GM12865 (cell line): ENCODE measurements around the gene CD300H.

ENCODE experiments used
- DNase-seq: peaks from one replicate; pipeline ENCODE4 v3.0.0; 2010; ENCODE audit warnings: low read depth
- H3K4me3 ChIP-seq: 2 replicates; pipeline ENCODE4 v1.5.1; 2011; ENCODE audit warnings: mild to moderate bottlenecking, low read depth, low read length, control low read depth
- CTCF ChIP-seq: IDR thresholded peaks from 2 replicates; pipeline ENCODE4 v1.5.1; 2011; ENCODE audit warnings: low read length, control low read depth, low read depth, inconsistent platforms; ENCODE audit not compliant: insufficient read depth; ENCODE audit errors: missing control alignments

The CD300H gene

GRCh38 chr17:74605361-74605760, 38.1 kb upstream of the CD300H start:
- no peak overlapping the region for H3K4me3 ChIP-seq
- DNase-seq = no peak
- no peak for TF ChIP-seq CTCF

- no peak for DNase-seq
- no peak overlapping the region for H3K4me3 ChIP-seq
- no peak for TF ChIP-seq CTCF
These were observed 37.5 kb upstream of the CD300H start for GRCh38 chr17:74604761-74605160.

- TF ChIP-seq CTCF = no peak
- no peak for DNase-seq
- no peak overlapping the region for H3K4me3 ChIP-seq
These were observed 36.9 kb upstream of the CD300H start for GRCh38 chr17:74604200-74604599.

GRCh38 chr17:74603746-74604145, 36.4 kb upstream of the CD300H start:
- H3K4me3 ChIP-seq = no peak overlapping the region
- no peak for DNase-seq
- TF ChIP-seq CTCF = no peak

- DNase-seq = no peak
- no peak overlapping the region for H3K4me3 ChIP-seq
- no peak for TF ChIP-seq CTCF
These were observed 35.8 kb upstream of the CD300H start for GRCh38 chr17:74603037-74603635.

- DNase-seq = peak; percentile 60
- no peak overlapping the region for H3K4me3 ChIP-seq
- TF ChIP-seq CTCF = peak; percentile 61
These were observed 34.7 kb upstream of the CD300H start for GRCh38 chr17:74601944-74602572.
